ENCODE results near the gene CCZ1B.
"Not testable (repeated sequence)": the region's sequence is repeated elsewhere in the genome, so short reads cannot be mapped to it uniquely, and the experiment has no call there.

Gene CCZ1B

DNA sequence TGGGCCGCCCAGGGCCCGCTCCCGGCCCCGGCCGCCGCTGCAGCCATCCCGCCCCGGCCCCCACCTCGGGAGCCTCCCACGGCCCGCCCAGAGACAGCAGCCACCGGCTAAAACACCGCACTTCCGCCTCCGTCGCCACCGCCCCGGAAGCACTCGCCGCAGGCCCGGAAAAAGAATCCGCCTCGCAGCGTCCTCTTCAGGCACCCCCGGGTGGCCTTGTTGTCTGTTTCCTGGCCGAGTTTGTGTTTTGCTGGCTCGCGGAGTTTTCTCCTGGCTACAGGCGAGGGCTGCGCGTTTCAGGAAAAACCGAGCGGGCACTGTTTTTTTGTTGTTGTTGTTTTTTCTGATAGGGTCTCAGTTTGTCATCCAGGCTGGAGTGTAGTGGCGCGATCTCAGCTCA is at the start of gene CCZ1B:
TSS of gene CCZ1B (minus strand) at position 125 of the 400 bp plus-strand sequence. CDS start at position 47, 78 bp downstream.
- peak; percentile 83 for DNase-seq (ENCODE audit: low read depth)

DNA sequence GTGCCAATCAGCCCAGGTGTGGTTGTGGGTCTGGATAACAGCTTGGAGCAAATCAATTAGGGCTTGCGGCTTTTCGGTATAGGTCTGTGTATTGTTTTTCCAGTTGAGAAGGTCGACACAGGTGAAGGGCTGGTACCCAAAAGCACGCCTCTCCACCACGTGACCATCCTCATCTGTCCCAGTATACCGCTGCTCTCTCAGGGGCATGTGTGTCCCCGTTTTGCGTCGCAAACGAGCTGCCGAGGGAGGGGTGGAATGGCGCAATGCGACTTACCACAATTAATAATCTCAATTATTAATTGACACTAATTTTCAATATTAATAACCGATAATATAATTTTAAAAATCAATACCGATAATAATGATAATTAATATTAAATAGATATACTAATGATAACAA is 48.9 kb upstream of the CCZ1B start:
- not testable (repeated sequence) for DNase-seq (ENCODE audit: low read depth)

DNA sequence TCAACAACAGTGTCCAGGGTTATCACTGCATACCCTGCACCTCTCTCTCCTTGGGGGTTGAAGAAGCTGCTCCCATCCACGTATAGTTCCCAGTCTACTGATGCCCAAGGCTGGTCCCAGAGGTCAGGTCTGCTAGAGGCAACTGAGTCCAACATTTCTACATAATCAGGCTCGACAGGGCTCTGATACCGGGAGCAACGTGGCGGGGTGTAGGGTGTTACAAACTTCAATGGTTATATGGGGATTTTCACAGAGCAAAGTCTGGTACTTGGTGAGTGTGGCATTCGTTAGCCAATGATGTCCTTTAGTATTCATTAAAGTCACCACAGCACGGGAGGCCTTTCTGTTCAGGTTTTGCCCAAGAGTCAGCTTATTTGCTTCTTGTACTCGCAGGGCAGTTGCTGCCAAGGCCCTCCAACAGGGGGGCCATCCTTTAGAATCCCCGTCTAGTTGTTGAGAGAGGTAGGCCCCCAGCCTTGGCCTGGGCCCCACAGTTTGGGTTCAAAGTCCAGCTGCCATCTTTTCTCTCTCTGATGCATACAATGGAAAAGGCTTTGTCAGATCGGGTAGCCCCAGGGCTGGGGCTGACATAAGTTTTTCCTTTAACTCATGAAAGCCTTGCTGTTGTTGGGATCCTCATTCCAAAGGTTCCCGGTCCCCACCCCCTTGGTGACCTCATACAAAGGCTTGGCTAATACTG is 46.3 kb upstream of the CCZ1B start:
- not testable (repeated sequence) for DNase-seq (ENCODE audit: low read depth)

DNA sequence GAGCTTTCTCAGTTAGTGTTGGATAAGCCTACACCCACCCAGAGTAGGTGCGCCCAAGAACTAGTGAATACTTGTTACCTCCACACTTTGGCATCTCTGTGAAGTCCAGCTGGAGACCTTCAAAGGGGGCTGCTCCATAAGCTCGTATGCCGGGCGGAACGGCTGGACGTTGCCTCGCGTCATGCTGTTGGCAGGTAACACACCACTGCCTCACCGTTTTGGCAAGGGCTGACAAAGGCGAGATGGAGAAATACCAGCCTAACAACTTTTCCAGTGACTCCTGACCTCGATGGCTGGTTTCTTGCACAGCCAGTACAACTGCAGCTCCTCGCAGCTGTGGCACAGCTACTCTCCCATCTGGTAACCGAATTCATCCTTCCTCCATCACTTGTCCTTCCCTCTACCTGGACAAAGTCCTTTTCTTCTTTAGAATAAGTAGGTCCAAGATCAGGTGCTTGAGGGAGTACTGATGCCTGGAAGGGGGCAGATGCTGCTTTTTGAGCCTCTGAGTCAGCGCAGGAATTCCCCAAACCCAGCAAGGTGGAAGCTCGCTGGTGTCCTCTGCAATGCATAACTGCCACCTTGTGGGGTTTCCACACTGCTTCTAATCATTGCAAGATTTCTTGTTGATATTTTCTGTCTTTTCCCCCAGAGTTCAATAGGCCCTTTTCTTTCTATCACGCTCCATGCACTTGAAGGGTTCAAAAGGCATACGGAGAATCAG is 45.5 kb upstream of the CCZ1B start:
- not testable (repeated sequence) for DNase-seq (ENCODE audit: low read depth)

DNA sequence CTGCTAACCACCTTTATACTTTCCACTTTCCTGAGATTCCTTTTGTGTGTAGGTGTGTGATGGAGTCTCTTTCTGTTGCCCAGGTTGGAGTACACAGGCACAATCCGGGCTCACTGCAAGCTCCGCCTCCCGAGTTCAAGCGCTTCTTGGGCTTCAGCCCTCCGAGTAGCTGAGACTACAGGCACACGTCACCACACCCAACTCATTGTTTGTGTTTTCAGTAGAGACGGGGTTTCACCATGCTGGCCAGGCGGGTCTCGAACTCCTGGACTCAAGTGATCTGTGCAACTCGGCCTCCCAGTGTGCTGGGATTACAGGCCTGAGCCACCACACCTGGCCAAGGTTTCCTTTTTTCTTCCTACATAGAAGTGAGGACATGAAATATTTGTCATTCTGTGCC is 38.7 kb upstream of the CCZ1B start:
- not testable (repeated sequence) for DNase-seq (ENCODE audit: low read depth)

DNA sequence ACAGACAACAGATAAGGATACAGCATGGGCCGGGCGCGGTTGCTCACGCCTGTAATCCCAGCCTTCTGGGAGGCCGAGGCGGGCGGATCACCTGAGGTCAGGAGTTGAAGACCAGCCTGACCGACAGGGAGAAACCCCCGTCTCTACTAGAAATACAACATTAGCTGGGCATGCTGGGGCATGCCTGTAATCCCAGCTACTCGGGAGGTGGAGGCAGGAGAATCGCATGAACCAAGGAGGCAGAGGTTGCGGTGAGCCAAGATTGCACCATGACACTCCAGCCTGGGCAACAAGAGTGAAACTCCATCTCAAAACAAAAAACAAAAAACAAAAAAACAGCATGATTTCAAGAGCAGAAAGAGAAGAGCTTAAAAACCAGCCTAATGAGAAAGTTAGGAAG is 38.1 kb upstream of the CCZ1B start:
- DNase-seq (ENCODE audit: low read depth) = not testable (repeated sequence)

DNA sequence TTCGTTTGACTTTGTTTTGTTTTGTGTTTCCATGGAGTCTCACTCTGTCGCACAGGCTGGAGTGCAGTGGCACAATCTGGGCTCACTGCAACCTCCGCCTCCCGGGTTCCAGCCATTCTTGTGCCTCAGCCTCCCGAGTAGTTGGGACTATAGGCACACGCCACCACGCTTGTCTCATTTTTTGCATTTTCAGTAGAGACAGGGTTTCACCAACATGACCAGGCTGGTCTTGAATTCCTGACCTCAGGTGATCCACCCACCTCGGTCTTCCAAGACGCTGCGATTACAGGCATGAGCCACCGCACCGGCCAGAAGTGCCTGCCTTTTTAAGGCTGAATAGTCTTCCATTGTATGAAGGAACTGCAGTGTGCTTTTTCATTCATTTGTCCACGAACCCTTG is 36.8 kb upstream of the CCZ1B start:
- not testable (repeated sequence) for DNase-seq (ENCODE audit: low read depth)

DNA sequence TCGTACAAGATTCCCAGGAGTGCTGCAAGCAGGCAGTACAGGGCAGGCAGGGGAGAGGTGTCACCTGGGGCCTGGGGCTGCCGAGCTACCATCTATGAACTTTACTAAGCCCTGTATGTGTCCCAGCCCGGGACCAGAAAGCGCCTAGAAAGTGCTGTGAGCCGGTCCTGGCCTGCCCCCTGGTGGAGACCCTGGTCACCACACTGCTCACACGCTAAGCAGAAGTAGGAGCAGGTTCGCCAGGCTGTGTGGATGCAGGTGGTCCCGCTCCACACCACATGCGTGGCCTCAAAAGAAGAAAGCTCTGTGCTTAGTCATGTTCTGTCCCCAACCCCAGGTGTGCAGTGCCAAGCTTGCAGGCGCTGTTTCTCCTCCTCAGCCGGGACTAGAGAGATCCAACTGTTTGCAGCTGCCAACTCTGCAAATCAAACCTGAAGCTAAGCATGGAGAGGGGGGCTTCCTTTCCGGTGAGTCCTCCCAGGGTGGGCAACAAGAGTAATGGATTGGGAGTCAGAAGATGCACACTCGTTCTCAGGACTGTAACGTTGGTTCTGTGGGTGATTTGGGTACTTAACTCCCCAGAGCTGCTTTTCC is 31.7 kb upstream of the CCZ1B start:
- peak; percentile 59 for DNase-seq (ENCODE audit: low read depth)

DNA sequence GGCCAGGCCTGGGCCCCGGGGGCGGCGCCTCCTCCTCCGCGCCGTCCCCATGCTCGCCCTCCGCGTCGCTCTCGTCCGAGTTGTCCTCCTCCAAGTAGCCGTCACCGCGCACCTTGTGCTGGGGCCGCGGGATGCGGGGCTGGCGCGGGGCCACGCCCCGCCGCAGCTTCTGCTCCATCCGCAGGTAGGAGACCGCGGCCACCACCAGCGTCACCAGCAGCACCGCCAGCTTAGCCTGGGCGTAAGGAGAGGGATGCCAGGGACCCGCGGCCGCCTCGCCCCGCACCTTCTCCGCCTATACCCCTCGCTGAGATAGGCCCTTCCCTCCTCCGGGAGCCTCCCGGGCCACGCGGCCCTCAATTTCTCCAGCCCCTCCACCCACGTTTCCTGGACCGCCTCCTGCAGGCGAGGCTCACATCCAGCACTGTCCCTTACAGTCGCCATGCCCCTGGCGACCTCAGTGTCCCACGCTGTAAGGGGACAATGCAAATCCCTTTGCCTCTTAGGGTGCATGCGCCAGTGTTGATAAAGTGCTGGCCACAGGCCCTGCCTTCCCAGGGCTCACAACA is 29.6 kb upstream of the CCZ1B start:
- not testable (repeated sequence) for DNase-seq (ENCODE audit: low read depth)

DNA sequence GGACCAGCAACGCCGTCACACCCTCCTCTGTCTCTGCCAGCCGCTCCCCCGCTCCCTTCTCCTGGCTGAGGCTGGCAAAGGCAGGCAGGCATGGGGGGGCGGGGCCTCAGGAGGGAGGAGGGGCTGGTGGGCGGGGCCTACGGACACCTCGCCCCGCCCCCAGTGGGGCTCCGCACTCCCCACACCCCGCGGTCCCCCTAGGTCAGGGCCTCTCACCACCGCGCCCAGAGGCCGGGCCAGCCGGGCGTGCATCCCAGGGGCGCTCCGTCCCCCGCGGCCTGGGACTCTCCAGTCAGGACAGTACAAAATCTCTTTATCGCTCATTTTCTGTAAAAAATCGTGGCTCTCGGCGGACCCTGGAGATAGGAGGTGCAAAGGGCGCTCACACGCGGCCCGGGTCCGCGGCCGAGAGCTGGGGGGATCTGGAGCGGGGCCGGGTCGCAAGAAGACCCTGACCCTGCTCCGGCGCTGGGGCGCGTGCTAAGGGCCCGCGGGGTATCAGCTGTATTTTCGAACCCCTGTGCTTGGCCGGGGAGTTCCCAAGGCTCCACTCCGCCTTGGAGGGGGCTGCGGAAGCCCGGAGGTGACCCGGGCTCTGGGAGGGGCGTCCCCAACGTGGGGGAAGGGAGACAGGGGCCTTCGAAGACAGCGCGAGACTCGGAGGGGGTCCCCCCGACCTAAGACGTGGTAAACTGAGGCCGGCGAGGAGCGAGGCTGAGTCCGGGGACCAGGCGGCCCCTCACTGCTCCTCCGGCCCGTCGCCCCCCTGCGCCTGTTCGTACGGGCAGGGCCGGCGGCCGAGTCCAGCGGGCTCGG is 28.9 kb upstream of the CCZ1B start:
- DNase-seq (ENCODE audit: low read depth) = not testable (repeated sequence)

DNA sequence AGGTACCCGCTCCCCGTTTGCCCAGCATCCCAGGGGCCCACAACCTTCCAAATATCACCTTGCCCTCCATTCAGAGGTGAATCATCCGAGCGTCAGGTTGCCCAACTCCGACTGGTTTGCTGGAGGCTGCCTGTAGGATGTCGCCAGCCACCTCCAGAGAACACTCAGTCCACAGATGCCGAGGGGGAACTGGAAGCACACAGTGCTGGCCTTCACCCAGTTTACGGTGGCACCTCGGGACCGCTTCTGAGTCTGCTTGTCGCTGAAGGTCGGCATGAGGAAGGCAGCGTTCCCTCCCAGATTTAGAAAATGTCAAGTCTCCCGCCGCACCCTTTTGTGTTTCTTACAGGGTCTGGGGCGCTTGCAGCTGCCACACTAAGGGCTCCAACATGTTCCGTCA is 27.6 kb upstream of the CCZ1B start:
- not testable (repeated sequence) for DNase-seq (ENCODE audit: low read depth)

DNA sequence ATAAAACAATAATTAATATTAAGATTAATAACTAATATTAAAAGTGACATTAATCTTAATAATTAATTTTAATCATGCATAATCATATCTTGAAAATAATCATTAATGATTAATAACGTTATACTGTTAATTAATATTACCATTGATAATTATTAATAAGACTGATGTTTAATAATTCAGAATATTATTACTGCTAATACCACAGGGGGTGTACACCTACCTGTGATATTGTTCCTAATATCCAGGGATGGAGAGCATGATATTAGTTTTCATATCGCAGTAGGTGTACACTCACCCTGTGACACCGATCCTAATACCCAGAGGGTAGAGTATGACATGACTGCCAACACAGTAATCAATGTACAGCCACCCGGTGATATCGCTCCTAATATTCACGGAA is 23.1 kb upstream of the CCZ1B start:
- DNase-seq (ENCODE audit: low read depth) = not testable (repeated sequence)

DNA sequence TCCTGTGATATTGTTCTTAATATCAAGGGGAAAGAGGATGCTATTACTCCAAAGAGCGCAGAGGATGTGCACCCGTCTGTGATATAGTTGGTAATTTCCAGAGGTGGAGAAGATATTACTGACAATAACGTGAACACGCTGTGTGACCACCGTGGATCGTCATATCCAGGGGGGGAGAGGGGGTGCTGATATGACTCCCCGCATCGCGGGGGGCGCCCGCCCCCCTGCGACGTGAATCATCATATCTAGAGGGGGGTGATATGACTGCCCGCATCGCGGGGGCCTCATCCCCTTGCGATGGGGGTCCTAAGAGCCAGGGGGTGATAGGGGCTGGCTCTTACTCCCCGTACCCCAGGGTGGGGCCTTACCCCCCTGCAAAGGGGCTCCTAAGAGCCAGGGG is 21.7 kb upstream of the CCZ1B start:
- not testable (repeated sequence) for DNase-seq (ENCODE audit: low read depth)

DNA sequence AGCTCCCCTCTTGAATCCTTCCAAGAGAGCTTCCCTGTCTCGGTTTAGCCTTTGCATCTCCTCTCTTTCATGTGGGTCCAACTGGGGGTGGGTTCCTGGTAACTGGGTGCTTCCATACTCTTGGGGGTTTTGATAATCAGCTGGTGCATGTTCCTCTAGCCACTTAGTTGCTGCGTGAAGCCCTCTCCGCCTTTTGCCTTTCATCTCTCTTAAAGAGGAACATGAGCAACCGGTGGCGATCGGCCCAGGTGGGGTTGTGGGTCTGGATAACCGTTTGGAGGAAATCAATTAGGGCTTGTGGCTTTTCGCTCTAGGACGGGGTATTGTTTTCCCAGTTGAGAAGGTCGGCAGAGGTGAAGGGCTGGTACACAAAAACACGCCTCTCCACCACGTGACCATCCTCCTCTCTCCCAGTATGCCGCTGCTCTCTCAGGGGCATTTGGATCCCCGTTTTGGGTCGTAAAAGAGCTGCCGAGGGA is 19.9 kb upstream of the CCZ1B start:
- DNase-seq (ENCODE audit: low read depth) = not testable (repeated sequence)

DNA sequence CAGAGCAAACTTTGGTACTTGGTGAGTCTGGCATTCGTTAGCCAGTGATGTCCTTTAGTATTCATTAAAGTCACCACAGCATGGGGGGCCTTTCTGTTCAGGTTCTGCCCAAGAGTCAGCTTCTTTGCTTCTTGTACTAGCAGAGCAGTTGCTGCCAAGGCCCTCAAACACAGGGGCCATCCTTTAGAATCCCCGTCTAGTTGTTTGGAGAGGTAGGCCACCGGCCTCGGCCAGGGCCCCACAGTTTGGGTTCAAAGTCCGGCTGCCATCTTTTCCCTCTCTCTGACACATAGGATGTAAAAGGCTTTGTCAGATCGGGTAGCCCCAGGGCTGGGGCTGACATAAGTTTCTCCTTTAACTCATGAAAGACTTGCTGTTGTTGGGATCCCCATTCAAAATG is 17.6 kb upstream of the CCZ1B start:
- DNase-seq (ENCODE audit: low read depth) = not testable (repeated sequence)

DNA sequence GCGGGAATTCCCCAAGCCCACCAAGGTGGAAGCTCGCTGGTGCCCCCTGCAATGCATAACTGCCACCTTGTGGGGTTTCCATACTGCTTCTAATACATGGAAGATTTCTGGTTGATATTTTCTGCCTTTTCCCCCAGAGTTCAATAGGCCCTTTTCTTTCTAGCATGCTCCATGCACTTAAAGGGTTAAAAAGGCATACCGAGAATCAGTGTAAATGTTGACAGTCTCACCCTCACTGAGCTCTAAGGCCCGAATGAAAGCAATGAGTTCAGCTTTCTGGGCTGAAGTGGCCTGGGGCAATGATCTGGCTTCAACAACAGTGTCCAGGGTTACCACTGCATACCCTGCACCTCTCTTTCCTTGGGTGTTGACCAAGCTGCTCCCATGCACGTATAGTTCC is 17.0 kb upstream of the CCZ1B start:
- DNase-seq (ENCODE audit: low read depth) = not testable (repeated sequence)

DNA sequence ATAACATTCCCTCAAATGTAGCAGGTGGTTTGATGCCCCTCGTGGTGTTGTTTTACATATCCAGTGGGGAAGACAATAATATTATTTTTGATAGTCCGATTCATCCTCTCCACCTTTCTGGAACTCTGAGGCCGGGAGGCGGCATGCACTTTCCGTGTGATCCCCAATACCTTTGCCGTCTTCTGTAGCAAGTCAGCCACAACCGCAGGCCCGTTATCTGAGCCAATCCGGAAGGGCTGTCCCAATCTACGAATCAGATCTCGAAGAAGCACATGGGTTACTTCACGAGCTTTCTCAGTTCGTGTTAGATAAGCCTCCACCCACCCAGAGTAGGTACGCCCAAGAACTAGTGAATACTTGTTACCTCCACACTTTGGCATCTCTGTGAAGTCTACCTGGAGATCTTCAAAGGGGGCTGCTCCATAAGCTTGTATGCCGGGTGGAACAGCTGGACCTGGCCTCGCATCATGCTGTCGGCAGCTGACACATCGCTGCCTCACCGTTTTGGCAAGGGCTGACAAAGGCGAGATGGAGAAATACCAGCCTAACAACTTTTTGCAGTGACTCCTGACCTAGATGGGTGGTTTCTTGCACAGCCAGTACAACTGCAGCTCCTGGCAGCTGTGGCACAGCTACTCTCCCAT is 16.3 kb upstream of the CCZ1B start:
- not testable (repeated sequence) for DNase-seq (ENCODE audit: low read depth)

DNA sequence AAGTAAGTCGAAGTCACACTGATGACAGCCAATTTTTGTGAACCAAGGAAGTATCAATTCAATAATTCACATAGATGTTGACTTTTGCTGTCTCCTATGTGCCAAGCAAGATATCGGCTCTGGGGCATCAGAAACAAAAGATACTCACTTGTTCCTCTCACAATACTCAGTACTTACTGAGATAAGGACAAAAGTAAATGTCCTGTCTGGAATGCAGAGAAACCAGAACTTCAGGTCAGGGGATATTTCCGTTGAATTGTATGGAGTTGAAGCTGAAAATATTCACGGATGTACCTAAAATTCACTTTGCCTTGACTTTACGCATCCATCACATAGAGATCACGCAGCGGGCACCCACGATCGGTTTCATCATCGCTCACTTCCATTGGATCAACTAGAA is 11.0 kb upstream of the CCZ1B start:
- DNase-seq (ENCODE audit: low read depth) = not testable (repeated sequence)

DNA sequence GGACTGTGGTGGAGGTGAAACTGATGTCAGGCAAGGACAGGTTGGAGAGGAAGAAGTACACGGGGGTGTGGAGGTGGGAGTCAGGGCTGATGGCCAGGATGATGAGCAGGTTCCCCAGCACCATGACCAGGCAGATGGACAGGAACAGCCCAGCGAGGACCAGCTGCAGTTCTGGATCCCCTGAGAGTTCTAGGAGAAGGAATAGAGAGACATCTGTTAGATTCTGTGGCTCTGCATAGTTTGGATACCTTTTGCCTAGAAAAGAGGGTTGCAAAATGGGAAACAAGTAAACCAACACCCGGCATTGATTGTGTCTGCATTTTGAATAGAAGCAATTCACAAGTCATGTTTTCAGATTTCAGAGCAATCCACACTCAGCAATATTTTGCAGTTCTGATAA is 9.4 kb upstream of the CCZ1B start:
- DNase-seq (ENCODE audit: low read depth) = not testable (repeated sequence)

DNA sequence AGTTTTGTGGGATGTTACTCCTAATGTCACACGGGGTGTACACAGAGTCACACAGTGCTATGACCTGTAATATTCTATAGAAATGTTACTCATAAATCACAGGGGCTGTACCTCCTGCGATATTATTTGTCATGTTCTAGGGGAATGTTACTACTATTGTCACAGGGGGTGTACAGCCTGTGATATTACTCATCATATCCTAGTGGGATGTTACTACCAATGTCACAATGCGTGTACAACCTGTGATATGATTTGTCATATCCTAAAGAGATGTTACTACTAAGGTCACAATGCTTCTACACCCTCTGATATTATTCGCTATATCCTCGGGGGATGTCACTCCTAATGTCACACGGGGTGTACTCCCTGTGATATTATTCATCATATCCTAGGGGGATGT is 7.6 kb upstream of the CCZ1B start:
- DNase-seq (ENCODE audit: low read depth) = no peak

DNA sequence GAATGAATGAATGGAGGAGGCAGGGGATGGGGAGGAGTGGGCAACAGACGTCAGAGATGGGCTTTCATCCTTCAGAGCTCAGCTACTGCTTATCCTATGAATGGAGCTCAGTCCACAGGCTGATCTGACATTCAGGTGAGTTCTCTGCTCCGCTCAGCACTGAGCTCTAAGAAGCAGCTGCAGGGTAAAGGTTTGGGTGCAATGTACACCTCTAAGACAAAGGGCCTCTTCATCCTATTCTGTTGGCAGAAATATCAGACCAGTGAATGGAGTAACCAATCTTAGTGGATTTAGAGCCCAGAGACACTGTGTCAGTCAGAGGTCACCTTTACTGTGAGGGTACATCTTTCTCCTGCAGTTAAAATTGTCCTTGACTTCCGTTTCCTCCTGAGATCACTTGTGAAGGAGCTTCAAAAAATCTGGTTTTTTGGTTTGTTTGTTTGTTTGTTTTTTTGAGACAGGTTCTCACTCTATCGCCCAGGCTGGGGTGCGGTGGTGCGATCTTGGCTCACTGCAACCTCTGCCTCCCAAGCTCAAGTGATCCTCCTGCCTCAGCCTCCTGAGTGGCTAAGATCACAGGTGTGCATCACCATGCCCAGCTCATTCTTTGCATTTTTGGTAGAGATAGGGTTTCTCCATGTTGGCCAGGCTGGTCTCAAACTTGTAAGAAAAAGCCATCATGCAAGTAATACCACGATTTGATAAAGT is 5.1 kb upstream of the CCZ1B start:
- DNase-seq (ENCODE audit: low read depth) = no peak
